SK-MEL-5 (cell line): ENCODE measurements around the gene CDV3. TPM values are rescaled to one million over a fixed set of nuclear protein-coding genes. Genes with fewer than 3 reads are reported as not detected.
"Not testable (repeated sequence)": the region's sequence is repeated elsewhere in the genome, so short reads cannot be mapped to it uniquely, and the experiment has no call there.

Experiments
- DNase-seq: peaks from one replicate; pipeline ENCODE4 v3.0.0-alpha.2; 2016; ENCODE audit warnings: low read depth, low spot score
- in situ Hi-C: cut with HindIII; loops from 2 replicates; pipeline ENCODE4 v1.10.0; 2016; ENCODE audit warnings: low sequenced_read_pairs, high pct_unique_total_duplicates, low pct_unique_long_range_greater_than_20kb
- polyA plus RNA-seq, 2 experiments: library from polyadenylated mRNA; depleted of rRNA; stranded (reverse); fragments of >200 nt; gene quantifications; 2 replicates each; pipeline ENCODE4 v1.2.3, GENCODE V29; 2015
- total RNA-seq: library from RNA; depleted of rRNA; stranded (reverse); fragments of >200 nt; shearing (Covaris generic); gene quantifications from 2 replicates; pipeline ENCODE4 v1.2.3, GENCODE V29; 2014; rRNA removed

The CDV3 gene, protein sequence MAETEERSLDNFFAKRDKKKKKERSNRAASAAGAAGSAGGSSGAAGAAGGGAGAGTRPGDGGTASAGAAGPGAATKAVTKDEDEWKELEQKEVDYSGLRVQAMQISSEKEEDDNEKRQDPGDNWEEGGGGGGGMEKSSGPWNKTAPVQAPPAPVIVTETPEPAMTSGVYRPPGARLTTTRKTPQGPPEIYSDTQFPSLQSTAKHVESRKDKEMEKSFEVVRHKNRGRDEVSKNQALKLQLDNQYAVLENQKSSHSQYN
- 131 and 133 TPM in 2 replicates for total RNA-seq
- 109 and 125 TPM in 2 replicates for polyA plus RNA-seq (2015; cell fraction: cytosol; rRNA removed)
- 47.9 and 56.8 TPM in 2 replicates for polyA plus RNA-seq (2015; cell fraction: nucleus; rRNA removed)

GRCh38 chr3:133573629-133574194, at the start of gene CDV3:
TSS of gene CDV3 (plus strand) at chr3:133573686. CDS start at chr3:133574045, 359 bp downstream.
- DNase-seq: no peak
- in situ Hi-C loops: no loop called here

DNA sequence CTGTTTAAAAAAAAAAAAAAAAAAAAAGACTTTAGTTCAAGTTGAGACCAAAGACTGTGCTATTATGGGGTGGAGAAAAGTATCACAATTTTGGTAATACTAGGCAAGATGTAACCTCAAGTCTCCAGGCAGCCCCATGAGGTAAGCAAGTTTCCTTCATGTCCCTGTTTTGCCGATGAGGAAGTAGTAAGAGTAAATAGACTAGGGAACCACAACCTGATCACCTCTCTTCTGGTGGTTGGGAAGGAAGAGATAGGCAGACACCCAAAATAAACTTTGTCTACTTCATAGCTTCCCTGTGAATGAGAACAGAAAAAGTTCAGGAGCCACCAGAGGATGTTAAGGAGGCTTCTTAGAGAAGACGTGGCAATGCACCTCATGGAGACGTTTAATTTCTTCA, 49.7 kb upstream of the CDV3 start:
- DNase-seq, in situ Hi-C loops: not testable (repeated sequence)

DNA sequence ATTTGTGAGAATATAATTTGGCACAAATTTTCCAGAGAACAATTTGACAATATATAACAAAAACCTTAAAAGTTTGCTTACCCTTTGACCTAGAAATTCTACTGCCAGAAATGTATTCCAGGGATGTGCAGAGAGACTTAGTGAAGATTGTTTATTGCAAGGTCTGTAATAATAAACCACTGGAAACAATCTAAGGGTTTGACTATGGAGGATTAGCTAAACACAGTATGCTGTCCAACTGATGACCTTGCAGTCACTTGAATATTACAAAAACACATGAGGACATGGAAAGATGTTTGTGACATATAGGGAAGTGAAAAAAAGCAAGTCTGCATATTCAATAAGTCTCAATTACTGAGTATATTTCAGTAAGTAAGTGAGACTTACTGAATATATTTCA, 48.1 kb upstream of the CDV3 start:
- no peak for DNase-seq
- in situ Hi-C loops: no loop called here

- DNase-seq: no peak
- in situ Hi-C loops: no loop called here
Observed at GRCh38 chr3:133527081-133527715, 46.3 kb upstream of the CDV3 start.

DNA sequence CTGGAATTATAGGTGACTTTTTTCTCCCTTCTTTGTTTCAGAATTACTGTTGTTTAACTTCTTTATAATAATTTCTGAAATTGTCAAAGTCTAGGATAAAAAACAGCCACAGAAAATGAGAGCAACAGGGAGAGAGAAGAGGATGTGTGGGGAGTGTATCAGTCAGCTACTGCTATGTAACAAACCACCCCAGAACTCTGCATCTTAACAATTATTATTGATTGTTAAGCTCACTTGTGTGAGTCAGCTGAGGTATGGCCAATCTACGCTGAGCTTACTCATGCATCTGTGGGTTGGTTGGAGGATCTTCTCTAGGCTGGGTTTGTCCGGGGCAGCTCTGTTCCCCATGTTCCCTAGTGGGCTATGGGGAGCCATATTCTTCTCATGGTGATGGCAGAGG, 43.7 kb upstream of the CDV3 start:
- no peak for DNase-seq
- in situ Hi-C loops: no loop called here

DNA sequence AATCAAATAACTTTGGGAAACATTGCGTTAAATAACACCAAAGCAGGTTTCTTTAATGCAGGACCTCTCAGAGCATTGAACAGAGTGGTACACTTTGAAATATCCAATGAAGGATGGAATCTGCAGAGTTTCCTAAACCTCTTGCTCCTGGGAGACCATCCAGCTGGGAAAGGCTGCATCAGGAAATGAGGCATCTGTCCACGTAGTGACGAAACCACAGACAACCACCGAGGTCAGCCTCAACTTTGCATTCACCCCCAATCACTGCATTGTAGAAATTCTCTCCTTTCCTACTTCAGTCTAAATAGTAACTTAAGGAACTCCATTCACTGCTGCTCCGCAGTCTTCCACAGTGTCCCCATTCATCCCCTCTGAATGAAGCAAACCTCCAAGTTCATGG, 41.5 kb upstream of the CDV3 start:
- in situ Hi-C loops: no loop called here
- DNase-seq: no peak

- no peak for DNase-seq
- in situ Hi-C loops: no loop called here
Observed at GRCh38 chr3:133532951-133533350, 40.5 kb upstream of the CDV3 start.

DNA sequence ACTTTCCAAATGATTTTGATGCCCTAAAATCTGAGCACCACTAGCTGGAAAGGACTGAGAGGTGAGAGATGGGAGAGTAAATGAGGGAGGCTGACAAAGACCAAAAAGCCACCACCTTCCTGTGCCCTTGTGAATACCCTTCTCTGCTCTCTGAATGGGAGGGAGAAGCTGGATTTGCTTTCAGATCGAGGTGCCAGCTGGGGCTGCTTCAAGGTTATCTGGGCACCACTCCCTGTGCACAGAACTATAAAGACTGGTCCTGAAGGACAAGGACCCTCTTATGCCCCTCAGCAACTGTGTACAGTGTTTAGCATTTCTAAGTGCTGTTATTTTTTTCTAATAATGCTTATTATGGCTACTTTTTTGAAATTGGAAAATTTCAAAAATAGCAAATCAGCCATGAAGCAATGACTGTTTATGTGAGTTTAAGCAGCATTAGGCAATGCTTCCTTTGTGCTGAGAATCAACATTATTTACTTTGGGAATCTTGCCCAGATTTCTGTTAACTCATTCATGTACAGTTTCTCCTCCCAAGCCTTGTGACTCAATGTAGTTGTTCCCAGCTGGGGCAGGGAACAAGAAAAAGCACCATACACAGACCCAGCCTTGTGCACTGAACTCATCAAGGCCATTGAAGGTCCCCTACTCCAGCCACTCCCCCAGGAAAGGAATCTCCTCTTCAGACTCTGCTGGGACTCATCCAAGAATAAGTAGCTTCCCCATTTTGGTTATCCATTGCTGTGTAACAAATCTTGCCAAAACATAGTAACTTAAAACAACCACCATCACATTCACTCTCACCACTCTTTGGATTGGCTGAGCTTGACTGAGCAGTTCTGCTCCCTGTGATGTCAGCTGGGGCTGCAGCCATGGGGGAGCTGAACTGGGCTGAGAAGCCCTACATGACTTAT, 37.3 kb upstream of the CDV3 start:
- DNase-seq: peak; percentile 62
- in situ Hi-C loops: no loop called here

DNA sequence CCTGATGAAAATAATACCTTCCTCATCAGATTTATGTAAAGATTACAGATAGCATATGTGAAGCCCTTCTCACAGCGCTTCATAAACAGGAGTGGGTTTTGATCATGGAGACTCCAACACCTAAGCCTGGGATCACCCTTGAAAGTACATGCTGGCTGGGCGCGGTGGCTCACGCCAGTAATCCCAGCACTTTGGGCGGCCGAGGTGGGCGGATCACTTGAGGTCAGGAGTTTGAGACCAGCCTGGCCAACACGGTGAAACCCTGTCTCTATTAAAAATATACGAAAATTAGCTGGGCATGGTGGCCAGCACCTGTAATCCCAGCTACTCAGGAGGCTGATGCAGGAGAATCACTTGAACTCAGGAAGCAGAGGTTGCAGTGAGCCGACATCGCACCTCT, 36.4 kb upstream of the CDV3 start:
- DNase-seq, in situ Hi-C loops: not testable (repeated sequence)

- in situ Hi-C loops: no loop called here
- no peak for DNase-seq
Observed at GRCh38 chr3:133538154-133538553, 35.3 kb upstream of the CDV3 start.

GRCh38 chr3:133540896-133541674, 32.4 kb upstream of the CDV3 start:
- DNase-seq: no peak

DNA sequence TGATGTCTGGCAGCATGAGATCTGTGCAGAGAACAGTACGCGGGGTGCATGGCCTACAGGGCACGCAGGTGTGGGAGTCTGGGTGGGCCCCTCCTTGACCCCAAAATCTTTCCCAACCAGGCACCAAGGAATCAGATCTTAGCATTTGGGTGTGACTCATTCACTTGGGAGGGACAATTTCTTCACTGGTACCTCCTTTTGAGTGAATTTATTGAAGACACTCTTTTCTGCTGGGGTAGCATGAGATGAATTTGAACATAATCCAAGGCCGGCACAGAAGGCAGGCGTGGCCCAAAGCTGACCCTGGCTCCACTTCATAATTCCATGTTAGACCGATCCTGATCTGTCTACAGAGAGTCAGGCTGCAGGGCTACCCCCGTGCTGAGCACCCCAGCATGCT, 30.6 kb upstream of the CDV3 start:
- in situ Hi-C loops: no loop called here
- no peak for DNase-seq

More at GRCh38 chr3:133540896-133541674, 32.4 kb upstream of the CDV3 start:
- in situ Hi-C loops: no loop called here

- DNase-seq: not testable (repeated sequence)
Observed at GRCh38 chr3:133544983-133545382, 28.5 kb upstream of the CDV3 start.

DNA sequence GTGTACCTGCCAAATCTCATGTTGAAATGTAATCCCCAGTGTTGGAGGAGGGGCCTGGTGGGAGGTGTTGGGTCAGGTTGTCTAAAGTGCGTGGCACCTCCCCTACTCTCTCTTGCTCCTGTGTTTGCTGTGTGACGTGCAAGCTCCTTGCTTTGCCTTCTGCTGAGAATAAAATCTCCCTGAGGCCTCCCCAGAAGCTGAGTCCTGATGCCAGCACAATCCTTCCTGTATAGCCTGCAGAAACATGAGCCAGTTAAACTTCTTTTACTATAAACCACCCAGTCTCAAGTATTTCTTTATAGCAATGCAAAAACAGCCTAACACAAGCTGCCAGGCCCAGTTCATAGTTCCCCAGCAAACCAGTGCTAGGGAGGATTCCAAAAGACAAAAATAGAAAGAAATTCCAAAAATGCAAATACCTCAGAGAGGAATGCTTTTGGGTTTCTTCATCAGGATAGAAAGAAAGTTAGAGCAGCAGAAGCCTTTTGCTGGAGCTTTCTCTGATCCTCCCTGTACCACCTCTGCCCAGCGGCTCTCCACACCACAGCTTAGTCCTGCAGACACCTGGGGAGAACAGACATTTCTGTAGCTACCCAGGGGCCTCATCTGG, 25.9 kb upstream of the CDV3 start:
- in situ Hi-C loops: no loop called here
- no peak for DNase-seq

More at GRCh38 chr3:133544983-133545382, 28.5 kb upstream of the CDV3 start:
- in situ Hi-C loops: not testable (repeated sequence)

DNA sequence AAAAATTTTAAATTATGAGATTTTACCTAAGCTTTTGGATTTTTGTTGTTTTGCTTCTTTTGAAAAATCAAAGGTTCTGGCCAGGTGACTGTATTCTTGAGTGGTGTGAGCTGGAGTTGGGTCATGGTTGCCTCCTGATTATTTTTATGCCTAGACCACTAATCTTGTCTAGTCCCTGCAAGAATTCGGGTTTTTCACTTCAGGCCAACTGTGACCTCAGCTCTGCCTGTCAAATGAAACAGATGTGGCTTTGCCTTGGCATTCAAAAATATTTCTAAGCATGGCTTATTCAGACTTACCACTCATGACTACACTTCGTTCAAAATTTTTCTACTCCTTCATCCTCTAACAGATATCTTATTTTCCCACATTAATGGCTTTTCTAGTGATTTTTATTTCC, 25.4 kb upstream of the CDV3 start:
- in situ Hi-C loops: no loop called here
- no peak for DNase-seq

GRCh38 chr3:133549565-133549964, 23.9 kb upstream of the CDV3 start:
- no peak for DNase-seq
- in situ Hi-C loops: no loop called here

DNA sequence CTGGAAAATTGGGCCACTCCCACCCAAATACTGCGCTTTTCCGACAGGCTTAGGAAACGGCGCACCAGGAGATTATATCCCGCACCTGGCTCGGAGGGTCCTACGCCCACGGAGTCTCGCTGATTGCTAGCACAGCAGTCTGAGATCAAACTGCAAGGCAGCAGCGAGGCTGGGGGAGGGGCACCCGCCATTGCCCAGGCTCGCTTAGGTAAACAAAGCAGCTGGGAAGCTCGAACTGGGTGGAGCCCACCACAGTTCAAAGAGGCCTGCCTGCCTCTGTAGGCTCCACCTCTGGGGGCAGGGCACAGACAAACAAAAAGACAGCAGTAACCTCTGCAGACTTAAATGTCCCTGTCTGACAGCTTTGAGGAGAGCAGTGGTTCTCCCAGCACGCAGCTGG, 21.9 kb upstream of the CDV3 start:
- DNase-seq, in situ Hi-C loops: not testable (repeated sequence)
